Measurements from ENCODE around the gene ITPR3.

The ITPR3 gene

DNA sequence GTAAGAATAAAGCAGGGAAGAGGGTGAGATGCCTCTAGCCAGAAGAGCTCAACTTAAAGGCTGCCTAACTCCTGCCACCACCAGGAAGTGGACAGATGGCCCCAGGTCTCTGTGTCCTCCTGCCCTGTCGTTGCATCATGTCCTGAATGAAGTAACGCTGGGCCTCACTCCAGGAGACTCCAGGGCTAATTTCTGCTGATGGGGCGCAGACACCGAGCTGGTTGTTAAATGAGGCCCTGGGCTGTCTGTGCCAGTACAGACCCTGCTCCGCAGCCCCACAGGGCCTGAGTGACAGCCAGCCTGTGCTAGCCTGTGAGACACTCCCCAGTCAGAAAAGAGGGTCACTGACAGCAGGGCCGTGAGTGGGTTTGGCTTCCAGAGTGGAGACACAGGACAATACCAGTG is 119.1 kb downstream of the ITPR3 start:
- no peak for DNase-seq

DNA sequence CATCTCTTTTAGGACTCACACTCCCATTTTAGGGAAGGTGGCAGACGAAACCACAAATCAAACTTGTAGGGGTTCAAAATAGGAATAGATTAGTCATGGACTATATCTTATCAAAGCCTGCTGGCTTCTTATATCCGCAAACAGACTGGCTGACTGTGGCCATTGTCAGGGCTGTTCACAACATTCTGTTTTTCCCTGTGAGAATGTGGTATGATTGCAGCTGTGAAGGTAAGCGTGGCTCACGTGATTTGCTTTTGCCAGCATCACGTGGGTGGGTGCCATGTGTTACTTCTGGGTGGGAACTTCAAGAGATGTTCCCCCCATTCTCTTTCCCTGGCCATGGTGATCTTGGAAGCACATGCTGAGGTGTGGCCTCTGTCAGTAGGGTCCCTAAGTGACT is 119.7 kb downstream of the ITPR3 start:
- no peak for DNase-seq

DNA sequence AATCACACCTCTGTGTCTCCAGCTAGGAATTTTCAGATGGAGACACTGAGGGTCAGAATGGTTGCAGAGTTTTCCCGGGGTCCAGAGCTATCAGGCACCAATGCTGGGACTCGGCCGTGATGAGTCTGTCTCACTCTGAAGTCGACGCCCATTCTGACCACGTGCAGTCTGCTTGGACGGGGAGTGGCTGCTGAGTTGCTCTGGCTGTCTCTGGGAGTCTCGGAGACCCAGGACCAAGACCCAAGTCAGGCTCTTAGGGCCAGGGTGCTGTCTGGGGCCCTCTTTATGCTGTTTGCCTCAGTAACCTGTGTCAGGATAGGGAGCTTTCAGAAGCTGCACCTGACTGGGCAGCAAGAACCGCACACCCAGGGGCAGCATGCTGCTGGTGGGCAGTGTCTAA is 121.0 kb downstream of the ITPR3 start:
- no peak for DNase-seq

DNA sequence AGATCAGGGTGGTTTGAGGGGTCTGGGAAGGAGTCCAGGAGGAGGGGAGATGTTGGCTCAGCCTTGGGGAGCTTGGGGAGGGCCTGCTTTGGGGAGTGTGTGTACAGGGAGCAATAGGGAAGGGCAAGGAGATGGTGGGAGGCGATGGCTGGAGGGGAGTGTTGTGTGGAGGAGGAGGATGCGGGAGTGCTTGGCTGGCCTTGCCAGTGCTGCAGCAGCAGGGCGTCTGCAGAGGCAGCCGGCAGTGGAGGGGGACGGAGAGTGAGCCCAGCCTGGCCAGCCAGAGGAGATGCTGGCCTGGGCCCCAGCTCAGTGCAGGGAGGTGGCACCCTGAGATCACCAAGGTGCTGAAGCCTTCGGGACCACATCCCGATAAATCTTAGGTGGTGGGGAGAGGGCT is 121.7 kb downstream of the ITPR3 start:
- no peak for DNase-seq

DNA sequence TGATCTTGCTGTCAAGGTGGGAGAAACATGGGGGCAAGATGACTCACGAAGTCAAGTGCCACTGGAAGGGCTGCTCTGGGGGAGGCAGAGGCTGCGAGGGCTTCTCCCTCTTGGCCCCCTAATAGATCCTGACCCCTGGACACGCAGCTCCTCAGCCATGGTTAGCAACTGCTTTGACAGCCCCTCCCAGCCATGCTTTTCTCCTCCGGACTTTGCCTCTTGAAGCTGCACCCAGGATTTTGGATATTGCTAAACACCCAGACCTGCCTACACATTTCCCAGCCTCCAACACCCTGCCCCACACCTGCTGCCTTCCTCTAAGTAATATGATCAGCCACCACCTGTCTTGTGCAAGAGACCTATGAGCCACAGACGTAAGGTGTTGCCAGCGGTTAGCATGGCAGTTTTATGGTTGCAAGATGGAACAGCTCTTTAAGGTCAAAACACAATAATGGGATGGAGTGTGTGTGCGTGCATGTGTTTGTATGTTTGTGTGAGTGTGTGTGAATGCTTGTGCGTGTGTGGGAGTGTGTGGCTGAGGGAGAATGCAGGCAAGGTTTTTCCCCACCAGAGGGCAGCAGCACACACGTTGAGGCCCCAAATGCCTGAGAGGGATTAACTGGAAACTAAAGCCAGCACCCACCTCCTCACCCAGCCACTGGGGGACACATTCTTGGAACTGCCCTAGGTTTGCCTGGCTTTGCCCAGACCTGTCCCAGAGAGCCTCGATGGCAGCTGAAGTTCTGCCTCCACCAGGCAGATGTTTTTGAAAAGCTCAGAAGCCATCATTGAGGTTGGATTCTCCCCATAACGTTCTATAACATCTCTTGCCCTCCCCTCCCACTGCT is 123.1 kb downstream of the ITPR3 start:
- peak; percentile 60 for DNase-seq

DNA sequence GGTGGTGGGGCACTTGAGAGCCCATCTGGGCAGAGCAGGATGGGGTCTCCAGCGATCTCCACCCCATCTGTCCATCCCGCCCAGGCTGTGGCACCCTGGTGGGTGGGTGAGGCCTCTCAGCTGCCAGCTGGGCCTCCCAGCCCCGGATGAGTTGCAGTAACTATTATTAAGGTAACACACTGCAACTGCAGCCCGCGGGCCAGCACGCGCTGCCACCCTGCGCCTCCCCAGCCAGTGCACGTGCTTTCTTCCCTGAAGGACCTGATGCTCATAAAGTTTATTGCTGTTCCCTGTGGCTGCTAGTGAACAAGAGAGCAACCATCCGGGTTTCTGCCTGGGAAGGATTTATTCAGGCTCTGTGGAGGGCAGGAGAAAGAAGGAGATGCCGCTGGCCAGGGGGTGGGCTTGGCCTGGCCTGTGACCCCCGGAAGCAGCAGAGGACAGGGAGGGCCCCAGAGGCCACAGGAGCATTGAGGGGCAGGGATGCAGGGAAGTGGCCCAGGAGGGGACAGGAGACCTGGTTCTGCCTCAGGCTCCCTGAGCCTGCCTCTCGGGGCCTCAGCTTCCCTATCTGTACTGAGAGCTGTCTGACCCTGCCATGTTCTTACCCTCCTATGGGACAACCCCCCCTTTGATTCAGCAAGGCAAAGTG is 123.9 kb downstream of the ITPR3 start:
- no peak for DNase-seq

DNA sequence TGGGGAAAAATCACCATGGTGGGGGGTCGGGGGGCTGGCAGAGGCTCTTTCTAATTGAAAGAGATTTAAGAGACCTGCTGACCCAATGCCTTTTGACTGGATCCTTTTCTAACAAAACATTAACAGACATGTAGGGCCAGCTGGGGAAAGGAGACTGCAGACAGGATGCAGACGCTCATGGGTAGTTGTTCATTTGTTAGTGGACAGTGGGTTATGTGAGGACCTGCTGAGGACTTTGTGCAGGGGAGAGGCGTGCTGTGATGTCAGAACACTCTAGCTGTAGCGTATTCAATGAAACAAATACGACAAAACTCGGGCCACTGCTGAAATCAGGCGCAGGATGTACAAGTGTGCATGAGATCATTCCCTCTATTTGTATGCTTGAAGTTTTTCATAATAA is 124.4 kb downstream of the ITPR3 start:
- no peak for DNase-seq
